HG03565 (cell line): ENCODE results near the gene CEP97.
"Not testable (repeated sequence)": the region's sequence is repeated elsewhere in the genome, so short reads cannot be mapped to it uniquely, and the experiment has no call there.

Experiments
- ATAC-seq: cut with Tn5 transposase; IDR thresholded peaks from one replicate; pipeline ENCODE4 v1.9.1; 2021; ENCODE audit warnings: mild to moderate bottlenecking, moderate library complexity; ENCODE audit not compliant: unreplicated experiment

CEP97 gene

DNA sequence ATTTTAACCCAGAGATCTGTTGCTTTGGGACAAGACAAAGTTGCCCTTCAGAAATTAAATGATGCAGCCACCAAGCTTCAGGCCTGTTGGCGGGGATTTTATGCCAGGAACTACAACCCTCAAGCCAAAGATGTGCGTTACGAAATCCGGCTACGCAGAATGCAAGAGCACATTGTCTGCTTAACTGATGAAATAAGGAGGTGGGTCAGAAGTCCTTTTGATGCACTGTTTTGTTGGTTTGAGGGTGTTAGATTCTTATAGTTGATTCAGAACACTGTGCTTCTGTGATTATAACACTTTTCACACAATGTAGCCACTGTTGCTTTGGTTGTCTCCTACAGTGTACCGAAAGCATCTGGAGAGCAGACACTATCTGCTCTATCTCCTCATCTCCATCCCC, 33.8 kb downstream of the CEP97 start:
- no peak for ATAC-seq

DNA sequence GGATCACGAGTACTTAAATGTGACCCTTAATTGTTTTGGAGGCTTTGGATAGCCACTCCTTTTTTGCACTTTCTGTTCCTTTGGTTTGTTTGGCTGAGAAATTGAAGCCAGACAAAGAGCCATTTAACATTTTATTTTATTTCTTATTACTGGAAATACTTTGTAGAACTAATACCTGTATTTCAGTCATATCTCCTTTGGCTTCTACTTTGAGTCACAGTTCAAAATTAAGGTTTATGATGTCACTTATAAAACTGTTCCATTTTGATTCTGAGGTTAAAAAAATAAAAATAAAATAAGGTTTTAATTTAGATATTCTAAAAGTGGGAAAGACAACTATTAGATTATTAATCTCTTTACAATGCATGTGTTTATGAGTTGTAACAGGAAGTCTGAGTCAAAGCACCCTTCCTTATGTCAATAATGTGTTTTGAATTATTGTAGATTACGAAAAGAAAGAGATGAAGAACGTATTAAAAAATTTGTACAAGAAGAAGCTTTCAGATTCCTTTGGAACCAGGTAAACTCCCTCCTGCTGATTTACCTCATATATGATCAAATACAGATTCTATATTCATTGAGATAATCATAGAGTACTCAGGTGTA, 37.7 kb downstream of the CEP97 start:
- no peak for ATAC-seq

DNA sequence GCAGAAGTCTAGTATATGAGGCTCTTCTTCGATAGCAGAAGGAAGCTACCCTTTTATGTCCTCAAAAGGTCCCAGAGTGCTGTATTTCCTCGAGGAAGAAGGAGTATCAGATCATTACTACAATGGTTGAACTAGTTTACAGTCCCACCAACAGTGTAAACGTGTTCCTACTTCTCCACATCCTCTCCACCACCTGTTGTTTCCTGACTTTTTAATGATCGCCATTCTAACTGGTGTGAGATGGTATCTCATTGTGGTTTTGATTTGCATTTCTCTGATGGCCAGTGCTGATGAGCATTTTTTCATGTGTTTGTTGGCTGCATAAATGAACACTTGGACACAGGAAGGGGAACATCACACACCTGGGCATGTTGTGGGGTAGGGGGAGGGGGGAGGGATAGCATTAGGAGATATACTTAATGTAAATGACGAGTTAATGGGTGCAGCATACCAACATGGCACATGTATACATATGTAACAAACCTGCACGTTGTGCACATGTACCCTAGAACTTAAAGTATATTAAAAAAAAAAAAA, 53.4 kb downstream of the CEP97 start:
- ATAC-seq: not testable (repeated sequence)

DNA sequence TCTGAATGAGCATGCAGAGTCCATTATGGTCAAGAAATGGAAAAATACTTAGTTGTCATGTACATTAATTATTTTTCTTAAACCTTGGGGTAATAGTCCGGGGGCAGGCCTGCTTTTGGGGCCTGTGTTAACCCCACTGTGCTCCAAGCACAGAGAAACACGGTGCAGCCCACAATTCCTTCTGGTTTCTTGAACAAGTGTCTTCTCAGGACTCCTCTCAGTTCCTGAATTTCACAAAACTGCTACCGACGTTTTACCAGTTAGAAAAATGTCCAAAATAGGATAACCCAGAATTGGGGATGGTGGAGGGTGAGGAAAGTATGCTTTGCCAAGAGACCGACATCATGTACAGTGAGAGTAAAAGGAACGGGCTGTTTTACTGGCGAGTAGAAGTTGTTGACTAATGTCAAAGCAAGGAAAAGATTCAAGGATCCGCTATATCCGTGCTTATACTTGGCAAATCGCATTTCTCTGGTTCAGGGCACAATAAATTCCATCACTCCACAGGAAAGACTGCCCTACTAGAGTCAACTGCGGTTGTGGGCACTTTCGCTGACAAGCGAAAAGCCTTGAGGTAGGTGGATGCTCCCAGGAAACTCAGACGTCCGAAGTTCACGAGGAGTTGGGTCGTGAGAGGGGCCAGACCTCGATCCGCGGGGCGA, 54.1 kb downstream of the CEP97 start:
- no peak for ATAC-seq

DNA sequence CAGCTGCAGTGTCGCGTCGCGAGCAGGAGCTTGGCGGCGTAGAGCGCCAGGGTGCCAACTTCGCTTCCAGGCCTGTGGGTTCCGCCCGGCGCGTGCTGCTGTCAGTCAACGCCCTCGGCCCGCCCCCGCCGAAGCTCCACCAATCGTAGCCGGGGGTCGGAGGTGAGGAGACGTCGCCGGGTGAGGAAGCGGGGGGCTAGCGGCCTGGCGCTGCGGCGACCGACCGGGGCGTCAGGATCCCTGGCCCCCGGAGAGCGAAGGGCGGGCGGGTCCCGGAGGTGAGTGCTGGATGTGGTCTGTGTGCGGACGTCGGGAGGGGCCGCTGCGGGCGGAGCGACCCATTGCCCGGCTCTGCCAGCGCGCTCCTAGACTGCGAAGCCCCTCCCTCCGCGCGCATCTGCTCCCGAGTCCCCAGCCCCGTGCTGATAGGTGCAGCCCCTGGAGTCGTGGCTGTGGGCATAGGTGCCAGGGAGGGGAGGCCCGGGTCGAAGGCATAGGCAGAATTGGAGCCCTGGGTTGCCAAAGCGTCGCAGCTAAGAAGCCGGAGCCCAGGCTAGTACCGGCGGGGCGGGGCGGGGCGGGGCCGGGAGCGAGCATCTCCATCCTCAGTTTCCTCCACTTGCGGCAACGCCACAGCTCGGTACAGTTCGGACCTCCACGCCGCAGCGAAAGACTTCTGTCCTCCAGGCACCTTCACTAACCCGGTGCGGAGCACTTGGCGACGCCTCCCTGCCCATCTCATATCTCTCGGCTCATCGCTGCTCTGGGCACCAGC, 54.8 kb downstream of the CEP97 start, which contains the start of gene NXPE3:
TSS of gene NXPE3 (plus strand) at position 165 of the 775 bp plus-strand sequence. CDS start 6,386 bp downstream, outside the sequence.
- ATAC-seq: peak; percentile 86

DNA sequence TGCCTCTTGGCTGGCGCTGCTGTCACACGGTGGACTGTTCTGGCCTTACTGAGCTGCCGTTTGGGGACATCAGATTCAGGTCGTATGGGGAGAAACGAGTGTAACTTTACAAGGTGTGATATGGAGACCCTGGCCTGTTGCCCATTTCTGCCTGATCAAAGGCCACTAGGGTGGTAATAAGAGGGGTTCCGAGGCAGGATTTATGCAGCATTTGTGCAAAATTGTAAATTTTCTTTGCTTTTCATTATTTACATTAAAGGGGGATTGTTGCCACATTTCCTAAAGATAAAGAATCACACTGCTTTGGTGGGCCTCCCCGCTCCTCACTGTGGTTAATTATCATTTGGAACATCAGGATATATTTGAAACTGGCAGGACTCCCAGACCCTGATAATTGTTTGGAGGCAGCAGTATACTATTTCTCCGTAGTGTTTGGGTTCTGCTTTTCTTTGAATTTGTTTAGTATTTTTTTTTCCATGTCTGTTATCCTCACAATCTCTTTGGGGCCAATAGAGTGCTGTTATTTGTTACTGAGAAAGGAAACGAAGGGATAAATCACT, 55.5 kb downstream of the CEP97 start:
- ATAC-seq: no peak

DNA sequence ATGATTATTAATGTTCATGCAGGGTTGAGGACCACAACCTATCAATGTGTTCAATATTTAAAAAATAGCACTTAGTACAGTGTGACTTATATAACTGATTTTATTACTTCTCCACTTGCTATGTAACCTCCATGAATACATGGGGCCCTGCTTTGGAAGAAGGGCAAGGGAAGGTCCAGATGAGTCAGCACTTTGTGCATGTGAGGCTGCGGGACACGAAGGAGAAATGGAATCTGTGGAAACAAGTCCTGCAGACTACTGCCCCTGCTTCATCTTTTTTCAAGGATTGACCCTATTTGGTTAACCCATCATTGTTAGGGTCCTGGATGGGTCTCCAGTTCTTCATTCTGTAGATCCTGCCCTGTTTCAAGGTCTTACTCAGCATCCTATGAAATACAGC, 56.2 kb downstream of the CEP97 start:
- no peak for ATAC-seq

DNA sequence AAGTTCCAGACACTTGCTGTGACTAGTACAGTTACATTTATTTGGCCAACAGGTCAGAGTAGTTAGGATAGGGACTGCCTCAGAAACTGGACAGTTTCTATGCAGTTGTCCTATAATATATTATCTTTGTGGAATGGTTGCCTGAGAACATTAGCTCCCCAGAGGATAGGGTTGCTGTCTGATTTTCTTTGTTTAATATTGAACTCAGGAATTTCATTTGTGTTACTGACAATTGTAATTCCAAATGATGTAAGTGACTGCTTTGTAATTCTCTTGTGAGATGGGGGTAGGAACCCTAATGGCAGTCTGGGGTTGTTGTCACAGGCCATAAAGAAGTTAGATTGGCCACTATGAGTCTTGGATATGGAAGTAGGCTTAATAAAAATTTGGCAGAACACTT, 56.8 kb downstream of the CEP97 start:
- no peak for ATAC-seq

DNA sequence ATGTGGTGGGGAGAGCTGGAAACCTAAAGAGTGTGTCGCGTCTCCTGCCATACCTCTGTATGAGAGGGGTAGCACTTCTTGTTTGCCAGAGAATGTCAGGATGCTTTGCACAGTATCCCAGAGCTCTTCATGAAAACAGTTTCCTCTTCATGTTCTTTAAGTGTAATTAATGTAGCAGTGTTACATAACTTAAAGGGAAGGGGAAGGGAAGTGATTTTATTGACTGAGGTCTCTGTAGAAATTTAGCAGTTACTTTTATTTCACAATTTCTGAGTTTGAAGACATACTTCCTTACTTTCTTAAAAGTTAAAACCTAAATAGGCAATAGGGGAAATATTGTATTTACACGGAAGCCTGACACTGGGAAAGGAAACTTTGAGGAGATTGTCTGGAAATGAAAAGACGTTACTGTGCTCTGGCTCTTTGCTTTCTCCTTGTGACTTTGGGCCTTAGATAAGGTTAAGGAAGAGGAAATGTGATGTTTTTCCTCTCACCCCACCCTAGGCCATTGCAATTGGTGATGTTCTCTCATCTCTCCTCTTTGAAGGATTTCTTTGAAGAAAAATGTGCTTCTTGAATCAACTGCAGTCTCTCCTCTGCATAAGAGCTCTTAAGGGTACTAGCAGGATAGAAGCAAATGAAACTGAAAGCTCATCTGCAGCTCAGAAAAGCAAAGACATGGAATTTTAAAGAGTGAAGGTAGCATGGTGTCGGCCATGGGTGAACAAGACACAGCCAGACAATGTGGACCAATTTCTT, 60.6 kb downstream of the CEP97 start:
- no peak for ATAC-seq

DNA sequence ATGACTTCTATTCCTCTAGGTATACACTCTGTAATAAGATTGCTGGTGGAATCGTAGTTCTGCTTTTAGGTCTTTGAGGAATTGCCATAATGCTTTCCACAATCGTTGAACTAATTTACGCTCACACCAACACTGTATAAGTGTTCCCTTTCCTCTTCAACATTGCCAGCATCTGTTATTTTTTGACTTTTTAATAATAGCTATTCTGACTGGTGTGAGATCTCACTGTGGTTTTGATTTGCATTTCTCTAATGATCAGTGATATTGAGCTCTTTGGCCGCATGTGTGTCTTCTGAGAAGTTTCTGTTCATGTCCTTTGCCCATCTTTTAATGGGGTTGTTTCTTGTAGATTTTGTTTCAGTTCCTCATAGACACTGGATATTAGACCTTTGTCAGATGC, 67.4 kb downstream of the CEP97 start:
- peak; percentile 98 for ATAC-seq

DNA sequence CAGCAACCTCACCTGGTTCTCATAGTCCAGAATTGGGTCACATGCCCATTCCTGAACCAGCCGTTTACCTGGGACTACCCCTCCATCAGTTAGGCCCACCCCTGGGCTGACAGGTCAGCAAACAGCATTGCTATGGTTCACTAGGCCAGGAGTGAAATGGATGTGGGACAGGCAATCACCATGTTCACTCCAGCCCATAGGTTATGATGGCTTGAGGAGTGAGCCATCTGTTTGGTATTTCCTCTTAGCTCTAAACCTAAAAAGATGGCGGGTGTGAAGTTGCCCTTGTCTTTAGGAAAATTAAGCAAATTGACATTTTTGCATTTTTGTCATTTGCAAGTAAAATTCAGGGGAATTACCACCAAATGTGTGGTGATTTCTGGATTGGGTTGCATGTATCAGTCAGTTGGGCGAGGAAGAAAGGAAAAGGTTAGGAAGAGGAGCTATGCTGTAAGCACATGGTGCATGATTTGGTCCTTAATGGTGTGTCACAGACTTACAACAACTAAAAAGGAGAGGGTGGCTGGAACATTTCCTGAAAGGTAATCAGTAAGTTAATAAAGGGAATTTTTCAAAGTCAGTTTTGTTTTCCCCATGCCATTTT, 71.8 kb downstream of the CEP97 start:
- no peak for ATAC-seq

DNA sequence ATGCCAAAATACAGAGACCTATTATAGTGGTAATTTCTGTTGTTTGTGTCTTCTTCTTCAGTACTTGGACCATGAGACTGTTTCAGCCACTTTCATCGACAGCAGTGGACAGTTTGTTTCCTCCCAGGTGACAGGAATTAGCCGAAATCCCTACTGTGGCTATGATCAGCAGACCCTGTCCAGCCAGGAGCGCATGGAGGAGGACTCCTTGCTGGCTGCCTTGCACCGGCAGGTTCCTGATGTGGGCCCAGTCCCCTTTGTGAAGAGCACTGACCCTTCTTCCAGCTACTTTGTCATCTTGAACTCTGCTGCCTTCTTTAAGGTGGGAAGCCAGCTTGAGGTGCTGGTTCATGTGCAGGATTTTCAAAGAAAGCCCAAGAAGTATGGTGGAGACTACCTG, 76.8 kb downstream of the CEP97 start:
- ATAC-seq: no peak

DNA sequence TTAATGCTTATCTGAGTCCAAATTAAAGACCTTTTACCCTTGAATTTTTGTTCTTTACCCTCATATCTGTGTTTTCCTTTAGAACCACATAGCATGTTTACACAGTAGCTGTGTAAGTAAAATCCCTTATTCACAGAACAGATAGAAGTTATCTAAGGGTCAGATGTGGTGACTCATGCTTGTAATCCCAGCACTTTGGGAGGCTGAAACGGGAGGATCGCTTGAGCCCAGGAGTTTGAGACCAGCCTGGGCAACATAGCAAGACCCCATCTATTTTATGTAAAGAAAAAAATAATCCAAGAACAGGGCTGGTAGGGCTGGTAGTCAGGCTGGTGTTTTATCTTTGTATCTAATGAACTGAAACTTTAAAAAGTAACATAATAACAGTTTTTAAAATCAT, 77.8 kb downstream of the CEP97 start:
- no peak for ATAC-seq

DNA sequence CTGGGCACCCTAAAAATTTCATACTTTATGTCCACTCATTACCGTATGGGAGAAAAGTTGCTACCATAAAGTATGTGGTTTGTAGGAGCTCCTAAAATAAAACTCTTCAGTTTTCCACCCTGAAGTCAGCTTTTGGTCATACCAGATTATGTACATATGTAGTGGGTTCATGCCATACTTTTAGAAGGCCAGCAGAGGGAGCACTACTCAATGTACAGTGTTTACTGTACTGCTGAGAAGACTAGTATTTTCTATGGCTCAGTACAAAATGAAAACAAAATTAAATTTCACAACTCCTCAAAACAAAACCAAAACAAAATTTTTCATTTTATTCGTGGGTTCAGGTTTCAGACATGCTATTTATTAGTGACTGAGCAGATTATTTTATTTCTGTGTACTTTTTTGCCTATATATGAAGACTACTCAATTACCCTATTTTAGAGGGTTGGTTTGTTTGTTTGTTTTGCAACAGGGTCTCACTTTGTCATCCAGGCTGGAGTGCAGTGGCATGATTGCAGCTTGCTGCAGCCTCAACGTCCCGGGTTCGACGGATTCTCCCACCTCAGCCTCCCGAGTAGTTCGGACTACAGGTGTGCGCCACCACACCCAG, 78.9 kb downstream of the CEP97 start:
- ATAC-seq: peak; percentile 94

DNA sequence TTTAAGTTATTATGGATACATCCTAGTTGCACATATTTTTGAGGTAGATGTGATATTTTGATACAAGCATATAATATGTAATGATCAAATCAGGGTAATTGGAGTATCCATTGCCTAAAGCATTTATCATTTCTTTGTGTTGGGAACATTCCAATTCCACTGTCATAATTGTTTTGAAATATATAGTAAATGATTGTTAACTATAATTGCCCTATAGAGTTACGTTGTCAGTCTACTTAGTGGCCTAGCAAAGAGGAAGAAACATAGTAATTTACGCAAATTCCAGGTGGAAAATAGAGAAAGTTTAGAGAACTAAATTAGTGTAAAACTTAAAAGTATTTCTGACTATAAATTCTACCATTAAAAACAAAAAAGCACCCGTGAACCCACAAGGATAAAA, 79.5 kb downstream of the CEP97 start:
- ATAC-seq: no peak

DNA sequence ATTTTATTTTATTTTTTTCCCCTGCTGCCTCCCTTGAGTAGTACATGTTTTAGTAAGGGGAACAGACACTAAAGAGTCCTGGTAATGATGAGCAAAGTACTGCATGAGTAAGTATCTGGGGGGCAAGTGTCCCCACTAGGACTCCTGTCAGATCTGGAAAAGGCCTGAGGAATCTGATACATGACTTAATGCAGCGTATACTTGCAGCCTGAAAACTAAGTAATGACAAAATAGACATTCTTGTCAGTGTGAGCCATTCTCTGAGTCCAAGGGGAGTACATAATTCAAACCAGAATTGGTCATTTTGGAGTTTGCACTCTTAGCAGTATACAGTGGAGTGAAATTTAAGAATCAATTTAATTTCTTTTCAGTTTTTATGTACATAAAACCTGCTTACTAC, 82.1 kb downstream of the CEP97 start:
- no peak for ATAC-seq

DNA sequence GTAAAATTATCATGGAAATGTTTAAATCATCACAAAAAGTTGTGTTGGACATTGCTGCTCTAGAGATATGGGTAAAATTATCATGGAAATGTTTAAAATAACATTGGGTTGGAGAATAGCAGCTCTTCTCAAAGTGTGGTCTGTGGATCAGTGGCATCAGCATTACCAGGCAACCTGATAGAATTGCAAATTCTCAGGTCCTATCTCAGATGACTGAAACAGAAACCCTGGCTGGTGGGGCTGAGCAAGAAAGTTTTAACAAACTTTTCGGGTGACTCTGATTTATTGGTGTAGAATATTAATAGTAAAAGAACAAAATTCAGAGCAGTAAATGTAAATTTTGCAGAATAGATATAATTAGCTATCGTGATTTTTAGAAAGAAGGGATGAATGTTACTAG, 83.5 kb downstream of the CEP97 start:
- peak; percentile 59 for ATAC-seq

DNA sequence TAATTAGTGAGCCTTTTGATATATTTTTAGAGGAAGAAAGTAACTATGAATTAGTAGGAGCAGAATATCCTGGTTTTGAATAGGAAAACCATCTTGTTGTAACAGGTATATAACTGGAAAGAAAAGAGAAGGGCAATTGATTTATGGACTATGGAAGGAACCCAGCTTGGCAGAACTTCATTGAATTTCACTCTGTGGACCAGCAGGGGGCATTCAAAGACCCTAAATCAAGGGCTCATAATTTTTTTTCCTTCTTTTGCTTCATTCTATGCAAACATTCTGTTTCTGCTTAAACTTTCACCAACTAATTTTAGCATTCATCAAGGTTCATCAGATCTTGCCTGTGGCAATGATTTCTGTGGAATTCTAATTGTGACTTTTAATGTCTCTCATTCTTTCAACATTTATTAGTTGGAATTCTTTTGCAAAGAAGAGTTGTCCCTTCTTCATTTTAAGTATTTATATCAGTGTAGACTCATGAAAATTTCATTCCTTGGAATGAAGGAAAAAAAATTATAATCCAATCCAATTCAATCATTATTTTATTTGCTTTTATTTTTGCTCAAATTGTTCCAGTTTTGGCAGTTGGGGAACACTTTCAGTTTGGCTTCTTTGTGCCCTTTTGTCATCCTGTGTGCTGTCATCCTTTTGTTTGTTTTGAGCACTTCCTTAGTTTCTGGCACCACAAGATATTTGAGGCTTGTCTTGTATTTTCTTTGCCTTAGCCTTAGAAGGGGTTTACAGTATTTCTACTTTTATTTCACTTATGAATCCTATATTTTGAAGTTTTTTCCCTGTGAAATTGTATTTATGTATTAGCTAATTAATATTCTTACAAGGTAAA, 85.0 kb downstream of the CEP97 start:
- peak; percentile 29 for ATAC-seq

DNA sequence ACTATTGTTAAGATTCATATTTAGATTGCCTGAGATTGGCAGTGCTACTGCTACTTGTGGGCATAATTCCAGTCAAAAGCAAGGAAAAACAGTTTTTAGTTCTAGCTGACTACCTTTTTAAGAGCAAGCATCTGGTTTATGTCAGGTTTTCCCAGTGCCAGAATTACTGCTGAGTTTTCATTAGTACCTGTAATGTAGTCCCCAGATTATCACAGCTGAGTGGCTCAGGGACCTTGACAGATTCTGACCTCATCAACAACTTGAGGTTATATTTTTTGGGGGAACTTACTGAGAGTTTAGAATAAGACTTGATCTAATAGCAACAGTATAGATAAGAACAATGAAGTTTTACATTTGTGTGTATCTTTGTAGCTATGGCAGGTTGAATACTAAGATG, 85.6 kb downstream of the CEP97 start:
- no peak for ATAC-seq
